Left cardiac atrium (tissue), 4 donors: ENCODE measurements around the gene TTC34. TPM values are rescaled to one million over a fixed set of nuclear protein-coding genes. Genes with fewer than 3 reads are reported as not detected.
A peak's percentile ranks its signal among the peaks of the same experiment; 100 is the strongest.

Source experiments
- ATAC-seq, 2 donors: fragments of 200-7000 bp; cut with Tn5 transposase; one replicate each; pipeline ENCODE4 v1.9.1; 2020; ENCODE audit warnings: mild to moderate bottlenecking in 2 of 2, moderate library complexity in 2 of 2
- DNase-seq: peaks from one replicate; pipeline ENCODE4 v3.0.0-alpha.2; 2020
- intact Hi-C, 2 donors: fragments of 100-400 bp; cut with DNase I; formaldehyde crosslinking; loops; one replicate each; pipeline versions ENCODE4 v1.14.1 to v1.15.1; 2022 to 2023
- total RNA-seq, 2 donors: library from RNA; stranded (reverse); fragmentation: NEBNext Ultra II Directional; extraction: Animal tissue kit (Norgen Biotek cat#: 25700); gene quantifications; one replicate each; pipeline ENCODE4 v1.2.1, GENCODE V29; 2021
- donor health status: DM: no; HTN: yes; CAD: no.
- donor health status: DM: no; HTN: yes; CAD: no; lungs with severe emphysema.
- donor health status: DM: yes; HTN: yes; CAD: no.
- donor health status: Dilated cardiomyopathy.

The TTC34 gene
- total RNA-seq, 2 donors from 2014 or later = 0.52 to 0.53 TPM

DNA sequence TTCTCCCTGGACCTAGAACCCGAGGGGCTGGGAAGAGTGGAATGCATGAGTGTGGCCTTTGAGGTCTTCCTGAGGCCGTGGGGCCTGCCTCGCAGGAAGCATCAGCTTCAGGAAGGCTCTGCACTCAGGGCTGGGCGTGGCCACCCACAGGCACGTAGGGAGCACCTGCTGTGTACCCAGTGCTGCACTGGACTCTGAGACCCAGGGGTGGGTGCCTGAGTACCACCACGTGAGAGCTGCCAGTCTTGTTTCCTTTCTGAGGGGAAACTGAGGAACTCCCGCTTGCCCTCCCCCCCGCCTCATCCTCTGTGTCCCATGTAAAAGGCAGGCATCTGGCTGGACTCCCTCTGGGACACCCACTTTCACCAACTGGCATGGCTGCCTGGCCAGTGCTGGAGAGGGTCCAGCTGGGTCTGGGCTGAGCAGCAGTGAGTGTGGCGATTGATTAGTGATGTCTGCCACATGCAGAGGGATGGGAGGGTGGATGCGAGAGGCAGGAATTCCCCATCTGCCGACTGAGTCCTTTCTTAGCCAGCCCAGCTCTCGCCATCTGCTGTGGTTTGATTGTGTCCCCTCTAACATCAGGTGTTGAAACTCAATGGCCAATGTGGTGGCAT, 30.2 kb upstream of the TTC34 start:
- no peak for ATAC-seq
- intact Hi-C loops = no loop called here
- DNase-seq = no peak

DNA sequence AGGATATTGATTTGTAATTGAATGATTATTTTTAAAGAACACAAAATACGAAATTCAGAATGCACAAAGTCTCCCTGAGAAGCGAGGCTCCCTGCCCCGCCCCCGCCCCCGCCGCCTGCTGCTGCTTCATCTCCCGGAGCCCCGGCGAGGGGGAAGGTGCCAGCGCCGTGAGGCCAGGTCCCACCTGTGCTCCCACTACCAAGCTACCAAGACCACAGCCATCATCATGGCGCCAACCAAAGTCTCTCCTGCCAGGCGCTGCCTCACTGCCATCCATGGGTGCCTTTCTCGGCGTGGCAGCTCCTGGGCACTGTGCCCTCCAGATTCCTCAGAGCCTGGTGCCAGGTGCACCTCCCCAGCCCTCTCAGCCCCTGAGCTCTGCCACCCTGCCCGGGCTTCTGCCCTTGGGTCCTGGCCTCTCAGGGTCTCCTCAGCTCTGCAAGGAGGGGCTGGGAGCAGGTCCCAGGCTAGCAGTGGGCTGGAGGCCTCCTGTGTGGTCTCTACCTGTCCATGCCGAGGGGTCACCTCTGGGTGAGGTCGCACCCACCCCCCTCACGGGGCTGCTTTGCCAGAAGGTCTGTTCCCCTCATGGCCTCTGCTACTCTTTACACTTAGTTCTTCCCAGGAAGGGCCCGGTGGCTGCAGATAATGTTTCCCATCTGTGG, 29.4 kb upstream of the TTC34 start:
- no peak for DNase-seq
- intact Hi-C loops = no loop called here
- no peak for ATAC-seq

- intact Hi-C loops = loop anchor here in 1 of 2 donors (10.0 kb wide), 1 partner anchor 595 kb away; no protein-coding TSS in a partner anchor
- DNase-seq (no peak), ATAC-seq (no peak)
These were observed 28.5 kb upstream of the TTC34 start for GRCh38 chr1:2829846-2830615.

DNA sequence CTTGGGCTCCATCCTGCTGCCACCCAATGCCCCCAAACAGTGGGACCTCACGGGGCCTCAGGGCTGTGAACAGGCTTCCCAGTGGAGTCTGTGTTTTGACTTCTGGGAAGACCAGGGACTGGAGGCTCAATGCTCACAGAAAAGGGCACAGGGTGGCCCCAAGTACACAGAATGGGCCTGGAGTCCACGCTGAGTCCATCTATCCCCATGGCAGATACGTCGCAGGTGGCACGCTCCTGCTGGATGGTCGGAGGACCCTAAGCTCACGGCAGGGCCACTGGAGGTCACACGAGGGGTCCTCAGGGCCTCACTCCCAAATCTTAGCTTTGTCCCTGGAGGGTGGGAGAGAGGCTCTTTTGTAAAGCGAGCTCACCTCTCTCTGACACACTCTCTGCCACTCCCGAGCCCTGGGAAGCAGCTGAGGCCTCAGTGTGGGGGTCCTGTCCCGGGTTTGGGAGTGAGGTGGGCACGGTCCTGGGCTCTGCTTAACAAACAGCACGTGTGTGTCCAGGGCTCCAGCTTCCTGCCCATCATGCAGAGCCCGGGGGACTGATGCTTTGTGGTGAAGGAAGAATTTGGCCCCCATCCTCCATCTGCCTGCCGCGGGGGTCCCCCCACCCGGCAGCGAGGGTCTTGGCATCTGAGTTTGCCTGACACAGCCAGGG, 27.2 kb upstream of the TTC34 start:
- ATAC-seq (no peak), DNase-seq (no peak)
- intact Hi-C loops = loop anchor here in 1 of 2 donors (10.0 kb wide), 1 partner anchor 596 kb away; no protein-coding TSS in a partner anchor

- intact Hi-C loops = loop anchor here in 1 of 2 donors (10.0 kb wide), 1 partner anchor 598 kb away; no protein-coding TSS in a partner anchor
- DNase-seq = peak; percentile 6
- ATAC-seq = no peak
These were observed 25.3 kb upstream of the TTC34 start for GRCh38 chr1:2826736-2827292.

DNA sequence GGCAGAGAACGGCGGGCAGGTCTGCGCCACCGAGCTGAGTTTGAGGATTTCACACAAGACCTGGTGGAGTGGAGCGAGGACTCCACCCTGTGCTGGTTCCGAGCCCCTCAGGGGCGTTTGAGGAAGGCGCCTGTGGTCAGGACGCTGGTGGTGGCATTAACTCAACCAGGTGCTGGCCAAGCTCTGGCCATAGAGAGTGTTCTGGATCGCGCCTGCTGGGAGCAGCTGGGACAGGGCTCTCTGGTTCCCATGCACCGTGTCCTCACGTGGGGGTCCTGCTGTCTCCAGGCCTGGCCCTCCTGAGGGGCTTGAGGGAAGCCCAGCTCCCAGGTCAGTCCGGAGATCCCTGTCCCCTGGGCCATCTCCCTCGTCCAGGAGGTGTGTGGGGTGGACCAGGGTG, 24.8 kb upstream of the TTC34 start:
- peak; percentile 8 for DNase-seq
- intact Hi-C loops = loop anchor here in 1 of 2 donors (10.0 kb wide), 1 partner anchor 598 kb away; no protein-coding TSS in a partner anchor
- no peak for ATAC-seq

- DNase-seq (peak; percentile 8), ATAC-seq (no peak)
- intact Hi-C loops = loop anchor here in 1 of 2 donors (10.0 kb wide), 1 partner anchor 599 kb away; no protein-coding TSS in a partner anchor
These were observed 24.1 kb upstream of the TTC34 start for GRCh38 chr1:2825487-2826189.

GRCh38 chr1:2824999-2825398, 23.5 kb upstream of the TTC34 start:
- DNase-seq = no peak
- no peak for ATAC-seq
- intact Hi-C loops = loop anchor here (5.0 to 10.0 kb wide), 2 partner anchors 597 to 600 kb away; no protein-coding TSS in a partner anchor

- no peak for ATAC-seq
- peak; percentile 9 for DNase-seq
- intact Hi-C loops = loop anchor here (5.0 to 10.0 kb wide), 2 partner anchors 598 to 601 kb away; no protein-coding TSS in a partner anchor
These were observed 22.6 kb upstream of the TTC34 start for GRCh38 chr1:2823921-2824610.

GRCh38 chr1:2822621-2823145, 21.2 kb upstream of the TTC34 start:
- peak; percentile 9 for DNase-seq
- intact Hi-C loops = loop anchor here (5.0 to 10.0 kb wide), 2 partner anchors 600 to 602 kb away; no protein-coding TSS in a partner anchor
- no peak for ATAC-seq

- ATAC-seq = peak; percentile 74 to 83
- intact Hi-C loops = loop anchor here (5.0 to 10.0 kb wide), 2 partner anchors 600 to 603 kb away; no protein-coding TSS in a partner anchor
- DNase-seq = peak; percentile 51
These were observed 20.6 kb upstream of the TTC34 start for GRCh38 chr1:2821966-2822620.

DNA sequence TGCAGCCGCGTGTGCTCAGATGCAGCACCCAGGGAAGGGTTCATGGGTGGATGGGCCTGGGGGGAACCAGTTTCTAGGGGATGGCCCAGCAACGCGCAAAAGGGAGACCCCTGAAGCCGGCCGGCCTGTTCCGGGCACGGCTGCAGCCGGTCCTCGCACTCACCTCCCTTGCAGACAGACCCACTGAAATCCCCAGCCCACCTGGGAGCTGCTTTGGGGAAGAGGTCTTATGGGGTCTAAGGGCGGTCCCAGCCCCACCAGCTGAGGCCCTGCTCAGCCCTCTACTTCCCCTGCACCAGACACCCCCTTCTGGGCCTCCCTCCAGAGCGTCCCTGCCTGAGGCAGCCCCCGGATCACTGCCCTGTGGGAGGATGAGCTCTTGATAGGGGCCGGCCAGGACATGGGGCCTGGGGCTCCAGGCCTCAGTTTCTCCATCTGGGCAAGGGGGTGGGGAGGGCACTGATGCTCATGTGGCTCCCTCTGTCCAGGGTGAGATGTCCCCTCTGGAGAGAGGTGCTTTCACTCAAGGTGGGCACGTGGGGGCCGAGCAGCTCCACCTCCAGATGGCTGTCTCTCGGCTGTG, 20.0 kb upstream of the TTC34 start:
- DNase-seq (peak; percentile 7), ATAC-seq (no peak)
- intact Hi-C loops = loop anchor here (5.0 to 10.0 kb wide), 2 partner anchors 601 to 603 kb away; no protein-coding TSS in a partner anchor

DNA sequence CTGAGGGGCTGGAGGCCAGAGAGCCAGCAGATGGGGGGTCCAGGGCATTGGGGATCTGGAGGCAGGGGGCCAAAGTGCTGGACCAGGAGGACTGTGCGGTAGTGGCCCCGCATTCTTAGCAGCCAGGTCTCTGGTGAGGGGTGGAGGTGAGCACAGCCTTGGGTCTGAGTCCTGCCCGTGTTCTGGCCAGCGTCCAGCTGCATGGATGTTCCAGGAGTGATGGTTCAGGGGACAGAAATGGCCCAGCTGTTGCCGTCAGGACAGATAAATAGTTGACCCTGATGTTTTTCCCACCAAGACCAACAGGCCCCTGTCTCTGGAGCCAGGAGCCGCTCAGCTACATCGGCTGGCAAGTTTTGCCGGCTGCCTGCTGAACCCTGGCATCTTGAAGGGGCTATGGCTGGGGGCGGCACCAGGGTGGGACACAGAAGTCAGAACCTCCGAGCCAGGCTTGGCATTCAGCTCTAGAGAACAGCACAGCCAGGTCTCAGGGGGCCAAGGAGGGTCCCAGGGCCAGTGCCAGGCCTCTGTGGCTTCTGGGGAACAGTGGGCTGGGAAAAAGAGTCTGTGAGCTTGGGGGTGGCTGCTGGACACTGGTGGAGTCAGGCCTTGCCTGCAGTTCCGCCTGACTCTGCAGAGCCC, 19.4 kb upstream of the TTC34 start:
- DNase-seq = peak; percentile 9
- ATAC-seq = no peak
- intact Hi-C loops = loop anchor here (5.0 to 10.0 kb wide), 2 partner anchors 601 to 604 kb away; no protein-coding TSS in a partner anchor

DNA sequence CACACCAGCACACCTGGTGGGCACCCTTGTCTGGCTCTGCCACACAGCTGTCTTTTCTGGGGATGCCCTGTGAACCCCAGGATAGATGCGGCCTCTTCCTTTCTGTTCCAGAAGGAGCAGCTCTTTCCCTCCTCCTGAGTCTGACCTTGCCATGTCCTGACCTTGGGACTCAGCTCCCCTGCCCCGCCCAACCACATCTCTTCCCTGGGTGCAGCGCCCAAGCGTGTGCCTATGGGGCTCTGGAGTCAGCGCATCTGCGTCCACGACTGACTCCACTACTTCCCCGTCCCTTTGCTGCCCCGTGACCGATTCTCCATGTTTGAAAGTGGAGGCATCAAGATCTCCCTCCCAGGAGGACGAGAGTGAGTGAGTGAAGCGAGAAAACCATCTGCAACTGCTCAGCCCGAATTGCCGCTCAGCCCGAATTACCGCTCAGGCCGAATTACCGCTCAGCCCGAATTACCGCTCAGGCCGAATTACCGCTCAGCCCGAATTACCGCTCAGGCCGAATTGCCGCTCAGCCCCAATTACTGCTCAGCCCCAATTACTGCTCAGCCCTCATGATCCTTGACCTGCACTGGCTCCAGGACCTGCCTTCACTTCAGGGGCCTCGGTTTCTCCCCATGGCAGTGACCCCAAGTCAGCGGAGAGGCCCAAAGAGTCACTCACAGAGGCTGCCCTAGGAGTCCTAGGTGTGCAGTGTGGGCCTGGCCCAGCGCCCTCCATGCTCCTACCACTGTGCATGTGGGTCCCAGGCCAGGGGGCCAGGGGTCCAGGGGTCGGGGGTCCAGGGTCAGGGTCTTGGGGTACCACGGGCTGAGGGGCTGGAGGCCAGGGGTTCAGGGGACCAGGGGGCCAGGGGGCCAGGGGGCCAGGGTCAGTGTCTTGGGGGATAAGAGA, 18.6 kb upstream of the TTC34 start:
- intact Hi-C loops = loop anchor here (5.0 to 10.0 kb wide), 2 partner anchors 602 to 605 kb away; no protein-coding TSS in a partner anchor
- peak; percentile 7 for DNase-seq
- ATAC-seq = no peak

- ATAC-seq = no peak
- peak; percentile 8 for DNase-seq
- intact Hi-C loops = no loop called here
These were observed 17.9 kb upstream of the TTC34 start for GRCh38 chr1:2819429-2819828.
